Measurements from ENCODE around the gene CXXC1. TPM values are rescaled to one million over a fixed set of nuclear protein-coding genes. Genes with fewer than 3 reads are reported as not detected.

Gene CXXC1
- total and polyA plus RNA-seq, 2 of the 13 experiments (the other 11 are each of a cell fraction or from before 2014, with no cell fraction given), result 32.9 to 39.0 TPM

DNA sequence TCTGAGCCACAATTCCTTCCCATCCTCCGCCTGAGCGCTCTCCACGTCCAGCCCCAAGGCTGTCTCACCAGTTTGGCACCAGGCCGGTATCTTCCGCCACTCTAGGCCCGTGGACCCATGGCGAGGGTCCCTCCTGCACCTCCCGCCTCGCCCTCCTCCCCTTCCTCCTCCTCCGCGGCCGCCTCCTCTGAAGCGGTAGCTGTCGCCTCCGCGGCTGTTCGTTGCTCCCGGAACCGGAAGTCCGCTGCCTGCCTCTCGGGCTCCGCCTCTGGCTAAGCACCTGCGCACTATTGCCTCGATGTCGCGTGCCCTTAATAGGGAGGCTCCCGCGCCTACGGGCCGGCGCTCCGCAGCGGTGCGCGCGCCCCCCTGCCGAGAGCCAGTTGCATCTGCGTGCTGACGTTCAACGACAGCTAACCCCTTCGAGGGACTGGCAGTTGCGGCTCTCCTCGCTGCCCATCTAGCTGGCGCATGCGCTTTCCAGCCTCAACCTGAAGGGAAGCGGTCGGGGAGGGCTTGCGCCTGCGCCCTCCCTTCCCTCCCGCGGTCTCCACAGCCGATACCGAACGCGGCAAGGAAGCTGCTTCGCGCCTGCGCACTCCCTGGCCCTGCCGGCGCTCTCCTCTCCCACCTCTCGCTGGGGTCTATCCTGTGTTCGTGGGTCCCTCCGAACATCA, 6.1 kb downstream of the CXXC1 start, which contains the start of gene MBD1 (continued):
- TF ChIP-seq, protein P1, sequence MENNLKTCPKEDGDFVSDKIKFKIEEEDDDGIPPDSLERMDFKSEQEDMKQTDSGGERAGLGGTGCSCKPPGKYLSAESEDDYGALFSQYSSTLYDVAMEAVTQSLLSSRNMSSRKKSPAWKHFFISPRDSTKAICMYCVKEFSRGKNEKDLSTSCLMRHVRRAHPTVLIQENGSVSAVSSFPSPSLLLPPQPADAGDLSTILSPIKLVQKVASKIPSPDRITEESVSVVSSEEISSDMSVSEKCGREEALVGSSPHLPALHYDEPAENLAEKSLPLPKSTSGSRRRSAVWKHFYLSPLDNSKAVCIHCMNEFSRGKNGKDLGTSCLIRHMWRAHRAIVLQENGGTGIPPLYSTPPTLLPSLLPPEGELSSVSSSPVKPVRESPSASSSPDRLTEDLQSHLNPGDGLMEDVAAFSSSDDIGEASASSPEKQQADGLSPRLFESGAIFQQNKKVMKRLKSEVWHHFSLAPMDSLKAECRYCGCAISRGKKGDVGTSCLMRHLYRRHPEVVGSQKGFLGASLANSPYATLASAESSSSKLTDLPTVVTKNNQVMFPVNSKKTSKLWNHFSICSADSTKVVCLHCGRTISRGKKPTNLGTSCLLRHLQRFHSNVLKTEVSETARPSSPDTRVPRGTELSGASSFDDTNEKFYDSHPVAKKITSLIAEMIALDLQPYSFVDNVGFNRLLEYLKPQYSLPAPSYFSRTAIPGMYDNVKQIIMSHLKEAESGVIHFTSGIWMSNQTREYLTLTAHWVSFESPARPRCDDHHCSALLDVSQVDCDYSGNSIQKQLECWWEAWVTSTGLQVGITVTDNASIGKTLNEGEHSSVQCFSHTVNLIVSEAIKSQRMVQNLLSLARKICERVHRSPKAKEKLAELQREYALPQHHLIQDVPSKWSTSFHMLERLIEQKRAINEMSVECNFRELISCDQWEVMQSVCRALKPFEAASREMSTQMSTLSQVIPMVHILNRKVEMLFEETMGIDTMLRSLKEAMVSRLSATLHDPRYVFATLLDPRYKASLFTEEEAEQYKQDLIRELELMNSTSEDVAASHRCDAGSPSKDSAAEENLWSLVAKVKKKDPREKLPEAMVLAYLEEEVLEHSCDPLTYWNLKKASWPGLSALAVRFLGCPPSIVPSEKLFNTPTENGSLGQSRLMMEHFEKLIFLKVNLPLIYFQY (CRISPR knock-in tag; IDR thresholded peaks at IDR 0.05; ENCODE audit: borderline replicate concordance), result no peak; the same call in 1 of the 2 replicates
- TF ChIP-seq, protein P2, sequence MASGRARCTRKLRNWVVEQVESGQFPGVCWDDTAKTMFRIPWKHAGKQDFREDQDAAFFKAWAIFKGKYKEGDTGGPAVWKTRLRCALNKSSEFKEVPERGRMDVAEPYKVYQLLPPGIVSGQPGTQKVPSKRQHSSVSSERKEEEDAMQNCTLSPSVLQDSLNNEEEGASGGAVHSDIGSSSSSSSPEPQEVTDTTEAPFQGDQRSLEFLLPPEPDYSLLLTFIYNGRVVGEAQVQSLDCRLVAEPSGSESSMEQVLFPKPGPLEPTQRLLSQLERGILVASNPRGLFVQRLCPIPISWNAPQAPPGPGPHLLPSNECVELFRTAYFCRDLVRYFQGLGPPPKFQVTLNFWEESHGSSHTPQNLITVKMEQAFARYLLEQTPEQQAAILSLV (CRISPR knock-in tag; IDR thresholded peaks at IDR 0.05; ENCODE audit: borderline replicate concordance), result peak; percentile 48
- TF ChIP-seq ZNF629 (CRISPR knock-in tag; conservative IDR thresholded peaks at IDR 0.05) (no peak), MIER3 (CRISPR knock-in tag; IDR thresholded peaks at IDR 0.05; ENCODE audit: borderline replicate concordance) (peak; percentile 85), ZNF776 (CRISPR knock-in tag; IDR thresholded peaks at IDR 0.05) (peak; percentile 70; the same call in 1 of the 2 replicates), ZNF335 (CRISPR knock-in tag; IDR thresholded peaks at IDR 0.05) (peak; percentile 87; the same call in 1 of the 2 replicates), AGO2 (optimal IDR thresholded peaks at IDR 0.05; ENCODE audit: low read depth, low read length) (peak; percentile 82), MXD4 (CRISPR knock-in tag; IDR thresholded peaks at IDR 0.05) (peak; percentile 75), NR2F1 (CRISPR knock-in tag; IDR thresholded peaks at IDR 0.05) (0 out of 4 replicates have a peak, but pooled peaks of 1 of the 2 experiments have one; percentile 33), FOXJ3 (CRISPR knock-in tag; IDR thresholded peaks at IDR 0.05; ENCODE audit: borderline replicate concordance) (no peak)
- TF ChIP-seq, protein P3, sequence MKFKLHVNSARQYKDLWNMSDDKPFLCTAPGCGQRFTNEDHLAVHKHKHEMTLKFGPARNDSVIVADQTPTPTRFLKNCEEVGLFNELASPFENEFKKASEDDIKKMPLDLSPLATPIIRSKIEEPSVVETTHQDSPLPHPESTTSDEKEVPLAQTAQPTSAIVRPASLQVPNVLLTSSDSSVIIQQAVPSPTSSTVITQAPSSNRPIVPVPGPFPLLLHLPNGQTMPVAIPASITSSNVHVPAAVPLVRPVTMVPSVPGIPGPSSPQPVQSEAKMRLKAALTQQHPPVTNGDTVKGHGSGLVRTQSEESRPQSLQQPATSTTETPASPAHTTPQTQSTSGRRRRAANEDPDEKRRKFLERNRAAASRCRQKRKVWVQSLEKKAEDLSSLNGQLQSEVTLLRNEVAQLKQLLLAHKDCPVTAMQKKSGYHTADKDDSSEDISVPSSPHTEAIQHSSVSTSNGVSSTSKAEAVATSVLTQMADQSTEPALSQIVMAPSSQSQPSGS (CRISPR knock-in tag; IDR thresholded peaks at IDR 0.05), result peak; percentile 76; the same call in 1 of the 2 replicates
- TF ChIP-seq, protein P4, sequence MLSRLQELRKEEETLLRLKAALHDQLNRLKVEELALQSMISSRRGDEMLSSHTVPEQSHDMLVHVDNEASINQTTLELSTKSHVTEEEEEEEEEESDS (CRISPR knock-in tag; IDR thresholded peaks at IDR 0.05; ENCODE audit: borderline replicate concordance), result peak; percentile 8; the same call in 1 of the 2 replicates
- TF ChIP-seq, protein P5, sequence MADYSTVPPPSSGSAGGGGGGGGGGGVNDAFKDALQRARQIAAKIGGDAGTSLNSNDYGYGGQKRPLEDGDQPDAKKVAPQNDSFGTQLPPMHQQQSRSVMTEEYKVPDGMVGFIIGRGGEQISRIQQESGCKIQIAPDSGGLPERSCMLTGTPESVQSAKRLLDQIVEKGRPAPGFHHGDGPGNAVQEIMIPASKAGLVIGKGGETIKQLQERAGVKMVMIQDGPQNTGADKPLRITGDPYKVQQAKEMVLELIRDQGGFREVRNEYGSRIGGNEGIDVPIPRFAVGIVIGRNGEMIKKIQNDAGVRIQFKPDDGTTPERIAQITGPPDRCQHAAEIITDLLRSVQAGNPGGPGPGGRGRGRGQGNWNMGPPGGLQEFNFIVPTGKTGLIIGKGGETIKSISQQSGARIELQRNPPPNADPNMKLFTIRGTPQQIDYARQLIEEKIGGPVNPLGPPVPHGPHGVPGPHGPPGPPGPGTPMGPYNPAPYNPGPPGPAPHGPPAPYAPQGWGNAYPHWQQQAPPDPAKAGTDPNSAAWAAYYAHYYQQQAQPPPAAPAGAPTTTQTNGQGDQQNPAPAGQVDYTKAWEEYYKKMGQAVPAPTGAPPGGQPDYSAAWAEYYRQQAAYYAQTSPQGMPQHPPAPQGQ (CRISPR knock-in tag; IDR thresholded peaks at IDR 0.05; ENCODE audit: borderline replicate concordance), result 0 out of 2 replicates have a peak, but pooled peaks have one; percentile 35
